Liver (tissue), 9 donors: Measurements from ENCODE around the gene PDZD8. TPM values are rescaled to one million over a fixed set of nuclear protein-coding genes. Genes with fewer than 3 reads are reported as not detected.

Source experiments
- DNase-seq: peaks from one replicate; pipeline ENCODE4 v3.0.0-alpha.2; 2017; ENCODE audit warnings: low spot score
- H3K27ac ChIP-seq, 2 donors: one replicate each; pipeline ENCODE4 v1.7.0; 2013; ENCODE audit warnings: inconsistent platforms in 2 of 2, low read length in 2 of 2, control low read depth in 1 of 2, low read depth in 1 of 2, mild to moderate bottlenecking in 1 of 2
- H3K27me3 ChIP-seq, 4 donors: one replicate each; pipeline versions ENCODE4 v1.6.1 to v1.7.0; 2013; ENCODE audit warnings: low read length in 3 of 4, inconsistent platforms in 1 of 4, mild to moderate bottlenecking in 1 of 4, moderate library complexity in 1 of 4; ENCODE audit not compliant: control insufficient read depth in 4 of 4, insufficient read depth in 4 of 4
- H3K36me3 ChIP-seq, 4 donors: one replicate each; pipeline versions ENCODE4 v1.6.1 to v1.7.0; 2013; ENCODE audit warnings: low read length in 3 of 4, mild to moderate bottlenecking in 3 of 4, low read depth in 1 of 4, moderate library complexity in 1 of 4; ENCODE audit not compliant: control insufficient read depth in 4 of 4, insufficient read depth in 3 of 4
- H3K4me1 ChIP-seq, 4 donors: one replicate each; pipeline versions ENCODE4 v1.6.1 to v1.7.0; 2013; ENCODE audit warnings: low read length in 3 of 4, mild to moderate bottlenecking in 3 of 4, moderate library complexity in 1 of 4; ENCODE audit not compliant: control insufficient read depth in 4 of 4, insufficient read depth in 4 of 4
- H3K4me3 ChIP-seq, 3 donors: one replicate each; pipeline versions ENCODE4 v1.6.1 to v1.7.0; 2013; ENCODE audit warnings: low read length in 3 of 3, control low read depth in 1 of 3, low read depth in 1 of 3, mild to moderate bottlenecking in 1 of 3
- H3K9ac ChIP-seq, 2 donors: one replicate each; pipeline ENCODE4 v1.7.0; 2013; ENCODE audit warnings: low read length in 2 of 2, mild to moderate bottlenecking in 2 of 2, moderate library complexity in 2 of 2, control low read depth in 1 of 2, low read depth in 1 of 2
- H3K9me3 ChIP-seq, 4 donors: one replicate each; pipeline versions ENCODE4 v1.6.1 to v1.7.0; 2013; ENCODE audit warnings: low read length in 3 of 4; ENCODE audit not compliant: control insufficient read depth in 4 of 4
- ATF3 ChIP-seq: IDR thresholded peaks from 2 replicates; pipeline ENCODE4 v1.6.1; 2016; ENCODE audit warnings: antibody characterized with exemption
- CTCF ChIP-seq: fragments of 150-350 bp; IDR thresholded peaks from 2 replicates; pipeline ENCODE4 v1.5.1; 2017; ENCODE audit warnings: improper control_type of control experiment, low read depth, low read length; ENCODE audit not compliant: missing input control
- EGR1 ChIP-seq, 2 donors: IDR thresholded peaks; 2 replicates each; pipeline ENCODE4 v1.6.1; 2016 to 2018; ENCODE audit warnings: antibody characterized with exemption in 2 of 2, low read depth in 2 of 2
- FOXA1 ChIP-seq: IDR thresholded peaks from 2 replicates; pipeline ENCODE4 v1.6.1; 2016; ENCODE audit warnings: antibody characterized with exemption
- FOXA2 ChIP-seq: IDR thresholded peaks from 2 replicates; pipeline ENCODE4 v1.6.1; 2016; ENCODE audit warnings: antibody characterized with exemption
- GABPA ChIP-seq, 2 donors: IDR thresholded peaks in 1 of 2; conservative IDR thresholded peaks in 1 of 2; 2 replicates each; pipeline ENCODE4 v1.6.1; 2016; ENCODE audit warnings: antibody characterized with exemption in 2 of 2, mild to moderate bottlenecking in 1 of 2, moderate library complexity in 1 of 2
- HNF4A ChIP-seq, 2 donors: conservative IDR thresholded peaks; 2 replicates each; pipeline ENCODE4 v1.6.1; 2016; ENCODE audit warnings: antibody characterized with exemption in 2 of 2, mild to moderate bottlenecking in 2 of 2
- HNF4G ChIP-seq: IDR thresholded peaks from 2 replicates; pipeline ENCODE4 v1.6.1; 2016; ENCODE audit warnings: antibody characterized with exemption
- JUND ChIP-seq, 2 donors: IDR thresholded peaks; 2 replicates each; pipeline ENCODE4 v1.6.1; 2016; ENCODE audit warnings: antibody characterized with exemption in 2 of 2
- MAX ChIP-seq: IDR thresholded peaks from 2 replicates; pipeline ENCODE4 v1.6.1; 2016; ENCODE audit warnings: antibody characterized with exemption
- NR2F2 ChIP-seq: IDR thresholded peaks from 2 replicates; pipeline ENCODE4 v1.6.1; 2016; ENCODE audit warnings: antibody characterized with exemption
- RAD21 ChIP-seq, 2 donors: IDR thresholded peaks; 2 replicates each; pipeline ENCODE4 v1.6.1; 2016; ENCODE audit warnings: antibody characterized with exemption in 2 of 2, mild to moderate bottlenecking in 2 of 2
- REST ChIP-seq: IDR thresholded peaks from 2 replicates; pipeline ENCODE4 v1.6.1; 2016; ENCODE audit warnings: antibody characterized with exemption, mild to moderate bottlenecking
- RXRA ChIP-seq, 2 donors: IDR thresholded peaks; 2 replicates each; pipeline ENCODE4 v1.6.1; 2017 to 2018; ENCODE audit warnings: antibody characterized with exemption in 2 of 2, mild to moderate bottlenecking in 1 of 2
- SP1 ChIP-seq: IDR thresholded peaks from 2 replicates; pipeline ENCODE4 v1.6.1; 2018; ENCODE audit warnings: antibody characterized with exemption, mild to moderate bottlenecking
- TAF1 ChIP-seq: conservative IDR thresholded peaks from 2 replicates; pipeline ENCODE4 v1.6.1; 2016; ENCODE audit warnings: antibody characterized with exemption, mild to moderate bottlenecking
- YY1 ChIP-seq: IDR thresholded peaks from 2 replicates; pipeline ENCODE4 v1.6.1; 2016; ENCODE audit warnings: antibody characterized with exemption, mild to moderate bottlenecking
- ZBTB33 ChIP-seq: IDR thresholded peaks from 2 replicates; pipeline ENCODE4 v1.6.1; 2016; ENCODE audit warnings: antibody characterized with exemption
- WGBS: extraction: QIAGEN DNeasy Blood & Tissue Kit; methylation state at CpG from one replicate; pipeline ENCODE4 v1.1.7; 2013; 5-methylcytosine and 5-hydroxymethylcytosine counted together
- polyA plus RNA-seq, 2 donors: library from polyadenylated mRNA; stranded (reverse) in 1 of 2; unstranded in 1 of 2; fragments of 200-250 nt in 1 of 2; fragments of >200 nt in 1 of 2; fragmentation: Nextera tagmentation in 1 of 2; extraction: Ambion mirVana in 1 of 2; gene quantifications; one replicate each; pipeline versions ENCODE4 v1.2.1 to v1.2.3, GENCODE V29; 2013 to 2015
- total RNA-seq, 2 donors: library from RNA; depleted of rRNA; stranded (reverse); fragments of >200 nt; gene quantifications; one replicate each; pipeline ENCODE4 v1.2.3, GENCODE V29; 2014
- donor health status: healthy.
- donor health status: healthy.
- donor health status: healthy.
- donor health status: healthy.
- donor health status: healthy.

PDZD8 gene
- total and polyA plus RNA-seq, 4 donors: 9.3 to 38.9 (median 15.1) TPM

- whole genome bisulfite sequencing: 97% methylated on average over 2 of the region's 2 CpGs
- H3K9ac ChIP-seq: no peak overlapping the region
Measured at GRCh38 chr10:117324367-117324766, 50.9 kb downstream of the PDZD8 start.

More at GRCh38 chr10:117324367-117324766, 50.9 kb downstream of the PDZD8 start:
- Histone ChIP-seq H3K36me3 (peaks cover 0 to 7% (median 0%) of the 10 kb centered on the region in 4 donors), H3K27ac (no peak overlapping the region), H3K9me3 (no peaks in the 10 kb centered on the region), H3K4me3 (no peak overlapping the region), H3K4me1 (peaks cover 2 to 14% (median 6%) of the 10 kb centered on the region in 4 donors), H3K27me3 (no peaks in the 10 kb centered on the region)
- no peak for TF ChIP-seq EGR1 (IDR thresholded peaks at IDR 0.05; ENCODE audit: low read depth in 2 of 2)
- TF ChIP-seq FOXA1: no peak
- no peak for TF ChIP-seq MAX
- no peak for TF ChIP-seq ZBTB33
- no peak for TF ChIP-seq HNF4G
- no peak for TF ChIP-seq NR2F2
- no peak for TF ChIP-seq RXRA (IDR thresholded peaks at IDR 0.05)
- TF ChIP-seq RAD21 (IDR thresholded peaks at IDR 0.05): no peak
- TF ChIP-seq REST: no peak
- TF ChIP-seq TAF1: no peak
- no peak for TF ChIP-seq ATF3
- no peak for TF ChIP-seq GABPA (IDR thresholded peaks at IDR 0.05 in 1 of 2, conservative IDR thresholded peaks at IDR 0.05 in 1 of 2)
- TF ChIP-seq YY1: no peak
- TF ChIP-seq SP1: no peak
- TF ChIP-seq FOXA2: no peak
- no peak for TF ChIP-seq HNF4A (conservative IDR thresholded peaks at IDR 0.05)
- no peak for TF ChIP-seq JUND (IDR thresholded peaks at IDR 0.05)
- TF ChIP-seq CTCF: no peak
- no peak for DNase-seq
